DMS53 treated with DMSO at 0.1 percent for 48 hours (cell line): ENCODE measurements around the gene PDK2.

ENCODE experiments used
- DNase-seq: peaks from one replicate; lab custom pipeline; 2025; ENCODE audit not compliant: unreplicated experiment; lab: John Stamatoyannopoulos, UW

PDK2 gene

GRCh38 chr17:50133769-50134099 is 38.6 kb downstream of the PDK2 start:
- DNase-seq: no peak

GRCh38 chr17:50134206-50135110 is 39.3 kb downstream of the PDK2 start:
- no peak for DNase-seq

- no peak for DNase-seq
Measured at GRCh38 chr17:50135316-50136095, 40.4 kb downstream of the PDK2 start.

GRCh38 chr17:50136096-50136687 is 41.0 kb downstream of the PDK2 start:
- no peak for DNase-seq

GRCh38 chr17:50137042-50137441 is 41.9 kb downstream of the PDK2 start:
- no peak for DNase-seq

- no peak for DNase-seq
Measured at GRCh38 chr17:50139185-50139783, 44.1 kb downstream of the PDK2 start.

- DNase-seq: peak; percentile 62
Measured at GRCh38 chr17:50139950-50140885, 45.1 kb downstream of the PDK2 start.

- no peak for DNase-seq
Measured at GRCh38 chr17:50141026-50141744, 46.0 kb downstream of the PDK2 start.

- no peak for DNase-seq
Measured at GRCh38 chr17:50141745-50142110, 46.6 kb downstream of the PDK2 start.

GRCh38 chr17:50143461-50144176 is 48.5 kb downstream of the PDK2 start:
- DNase-seq: no peak

- DNase-seq: no peak
Measured at GRCh38 chr17:50144355-50144754, 49.2 kb downstream of the PDK2 start.

- DNase-seq: no peak
Measured at GRCh38 chr17:50144845-50145531, 49.8 kb downstream of the PDK2 start.

- no peak for DNase-seq
Measured at GRCh38 chr17:50145532-50146229, 50.5 kb downstream of the PDK2 start.

- no peak for DNase-seq
Measured at GRCh38 chr17:50146230-50146926, 51.2 kb downstream of the PDK2 start.

GRCh38 chr17:50146927-50147665 is 51.9 kb downstream of the PDK2 start:
- no peak for DNase-seq

- no peak for DNase-seq
Measured at GRCh38 chr17:50147841-50148225, 52.7 kb downstream of the PDK2 start.
